ENCODE results near the gene DDI2.

Gene DDI2

GRCh38 chr1:15705184-15705566 lies 87.9 kb downstream of the DDI2 start:
- no peaks in the 10 kb centered on the region for H3K9me3 Mint-ChIP-seq
- H3K4me3 Mint-ChIP-seq: no peak overlapping the region
- no peaks in the 10 kb centered on the region for H3K27me3 Mint-ChIP-seq (ENCODE audit: low read depth)
- H3K27ac Mint-ChIP-seq: no peak overlapping the region
- H3K4me1 Mint-ChIP-seq (ENCODE audit: low read depth): peaks cover 8% of the 10 kb centered on the region
- H3K36me3 Mint-ChIP-seq (ENCODE audit: low read depth): peaks cover 16% of the 10 kb centered on the region

- Mint-ChIP-seq H3K27me3 (ENCODE audit: low read depth) (no peaks in the 10 kb centered on the region), H3K4me3 (no peak overlapping the region), H3K36me3 (ENCODE audit: low read depth) (peaks cover 11% of the 10 kb centered on the region), H3K27ac (no peak overlapping the region), H3K9me3 (no peaks in the 10 kb centered on the region), H3K4me1 (ENCODE audit: low read depth) (peaks cover 8% of the 10 kb centered on the region)
These were observed 89.5 kb downstream of the DDI2 start for GRCh38 chr1:15706751-15707150.

GRCh38 chr1:15707239-15707925 lies 90.1 kb downstream of the DDI2 start:
- H3K4me3 Mint-ChIP-seq: no peak overlapping the region
- H3K9me3 Mint-ChIP-seq: no peaks in the 10 kb centered on the region
- H3K27ac Mint-ChIP-seq: no peak overlapping the region
- peaks cover 10% of the 10 kb centered on the region for H3K36me3 Mint-ChIP-seq (ENCODE audit: low read depth)
- no peaks in the 10 kb centered on the region for H3K27me3 Mint-ChIP-seq (ENCODE audit: low read depth)
- H3K4me1 Mint-ChIP-seq (ENCODE audit: low read depth): peaks cover 8% of the 10 kb centered on the region

GRCh38 chr1:15708486-15709137 lies 91.4 kb downstream of the DDI2 start:
- Mint-ChIP-seq H3K4me1 (ENCODE audit: low read depth) (peaks cover 6% of the 10 kb centered on the region), H3K9me3 (no peaks in the 10 kb centered on the region), H3K27me3 (ENCODE audit: low read depth) (no peaks in the 10 kb centered on the region), H3K4me3 (no peak overlapping the region), H3K36me3 (ENCODE audit: low read depth) (peaks cover 10% of the 10 kb centered on the region), H3K27ac (no peak overlapping the region)

GRCh38 chr1:15709226-15709625 lies 92.0 kb downstream of the DDI2 start:
- Mint-ChIP-seq H3K4me1 (ENCODE audit: low read depth) (peaks cover 5% of the 10 kb centered on the region), H3K9me3 (no peaks in the 10 kb centered on the region), H3K27me3 (ENCODE audit: low read depth) (no peaks in the 10 kb centered on the region), H3K4me3 (no peak overlapping the region), H3K36me3 (ENCODE audit: low read depth) (peaks cover 9% of the 10 kb centered on the region), H3K27ac (no peak overlapping the region)

DNA sequence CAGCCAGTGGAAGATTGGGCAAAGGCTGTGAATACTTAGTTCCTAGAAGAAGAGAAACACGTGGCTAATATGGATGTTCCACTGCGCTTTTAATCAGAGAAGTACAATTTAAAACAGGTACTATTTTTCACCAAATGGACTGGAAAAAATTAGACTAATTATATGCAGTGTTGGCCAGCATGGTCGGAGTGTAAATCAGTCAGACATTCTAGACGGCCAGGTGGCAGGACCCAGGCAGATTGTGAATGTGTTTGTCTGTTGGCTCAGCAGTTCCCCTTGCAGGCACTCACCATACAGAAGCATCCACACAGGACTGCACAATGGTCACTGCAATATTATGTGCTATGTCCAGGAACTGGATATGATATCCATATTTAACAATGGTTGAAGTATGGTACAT lies 94.9 kb downstream of the DDI2 start:
- Mint-ChIP-seq H3K36me3 (ENCODE audit: low read depth) (no peaks in the 10 kb centered on the region), H3K4me3 (no peak overlapping the region), H3K27ac (no peak overlapping the region), H3K27me3 (ENCODE audit: low read depth) (no peaks in the 10 kb centered on the region), H3K9me3 (no peaks in the 10 kb centered on the region), H3K4me1 (ENCODE audit: low read depth) (no peaks in the 10 kb centered on the region)

DNA sequence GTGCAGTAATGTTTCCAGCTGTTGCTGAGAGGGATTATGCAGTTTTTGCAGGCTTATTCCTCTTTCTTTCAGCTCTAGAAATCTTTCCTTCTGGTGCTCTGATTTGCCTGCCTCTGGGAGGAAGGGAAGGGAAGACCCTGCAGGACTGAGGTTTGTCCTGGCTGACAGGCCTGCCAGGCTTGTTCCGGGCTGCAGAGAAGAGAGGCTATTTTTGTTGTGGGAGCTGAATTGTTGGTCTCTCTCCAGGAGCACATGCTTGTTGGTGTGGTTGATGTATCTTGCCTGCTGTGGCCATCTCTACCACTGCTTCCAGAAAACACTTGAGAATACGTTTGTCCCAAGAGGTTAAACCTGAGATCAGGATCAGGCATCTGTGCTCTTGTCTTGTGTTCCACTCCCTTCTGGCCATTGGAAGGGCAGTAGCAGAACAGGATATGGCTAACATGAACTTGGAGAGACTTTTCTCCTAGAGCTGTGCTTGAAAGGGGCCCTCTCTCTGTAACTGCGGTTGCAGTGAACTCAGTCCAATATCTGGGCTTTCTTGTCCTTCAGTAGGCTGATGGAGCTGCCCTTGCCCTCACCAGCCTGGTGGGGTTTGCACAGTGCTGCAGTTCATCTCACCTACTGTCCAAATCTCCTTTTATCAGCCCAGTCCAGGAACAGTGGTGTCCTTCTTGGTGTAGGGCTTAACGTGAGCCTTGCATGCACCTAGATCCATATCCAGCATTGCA lies 97.3 kb downstream of the DDI2 start:
- H3K27me3 Mint-ChIP-seq (ENCODE audit: low read depth): no peaks in the 10 kb centered on the region
- no peaks in the 10 kb centered on the region for H3K4me1 Mint-ChIP-seq (ENCODE audit: low read depth)
- H3K27ac Mint-ChIP-seq: no peak overlapping the region
- H3K4me3 Mint-ChIP-seq: no peak overlapping the region
- peaks cover 3% of the 10 kb centered on the region for H3K36me3 Mint-ChIP-seq (ENCODE audit: low read depth)
- no peaks in the 10 kb centered on the region for H3K9me3 Mint-ChIP-seq

GRCh38 chr1:15717418-15718125 lies 100.3 kb downstream of the DDI2 start:
- H3K4me3 Mint-ChIP-seq: no peak overlapping the region
- peaks cover 5% of the 10 kb centered on the region for H3K36me3 Mint-ChIP-seq (ENCODE audit: low read depth)
- no peaks in the 10 kb centered on the region for H3K4me1 Mint-ChIP-seq (ENCODE audit: low read depth)
- no peaks in the 10 kb centered on the region for H3K9me3 Mint-ChIP-seq
- H3K27me3 Mint-ChIP-seq (ENCODE audit: low read depth): no peaks in the 10 kb centered on the region
- H3K27ac Mint-ChIP-seq: no peak overlapping the region

- no peak overlapping the region for H3K4me3 Mint-ChIP-seq
- no peaks in the 10 kb centered on the region for H3K27me3 Mint-ChIP-seq (ENCODE audit: low read depth)
- no peak overlapping the region for H3K27ac Mint-ChIP-seq
- H3K9me3 Mint-ChIP-seq: no peaks in the 10 kb centered on the region
- no peaks in the 10 kb centered on the region for H3K4me1 Mint-ChIP-seq (ENCODE audit: low read depth)
- H3K36me3 Mint-ChIP-seq (ENCODE audit: low read depth): peaks cover 5% of the 10 kb centered on the region
These were observed 100.9 kb downstream of the DDI2 start for GRCh38 chr1:15718199-15718601.

All from T-helper 1 cell treated with Interleukin-12 subunit alpha and Interleukin-12 subunit beta and Interleukin-4 antibody, amounts not matched to agents 30 μg/mL and 1 μg/mL, for 36 hours (primary cell).